GM20431 (cell line): Measurements from ENCODE around the gene PON1.

Experiments used
- in situ Hi-C: fragments of 300-500 bp; cut with MseI, MboI; formaldehyde crosslinking; loops from one replicate; pipeline ENCODE4 v1.15.0; 2020; ENCODE audit warnings: low sequenced_read_pairs; ENCODE audit not compliant: unreplicated experiment

Gene PON1

DNA sequence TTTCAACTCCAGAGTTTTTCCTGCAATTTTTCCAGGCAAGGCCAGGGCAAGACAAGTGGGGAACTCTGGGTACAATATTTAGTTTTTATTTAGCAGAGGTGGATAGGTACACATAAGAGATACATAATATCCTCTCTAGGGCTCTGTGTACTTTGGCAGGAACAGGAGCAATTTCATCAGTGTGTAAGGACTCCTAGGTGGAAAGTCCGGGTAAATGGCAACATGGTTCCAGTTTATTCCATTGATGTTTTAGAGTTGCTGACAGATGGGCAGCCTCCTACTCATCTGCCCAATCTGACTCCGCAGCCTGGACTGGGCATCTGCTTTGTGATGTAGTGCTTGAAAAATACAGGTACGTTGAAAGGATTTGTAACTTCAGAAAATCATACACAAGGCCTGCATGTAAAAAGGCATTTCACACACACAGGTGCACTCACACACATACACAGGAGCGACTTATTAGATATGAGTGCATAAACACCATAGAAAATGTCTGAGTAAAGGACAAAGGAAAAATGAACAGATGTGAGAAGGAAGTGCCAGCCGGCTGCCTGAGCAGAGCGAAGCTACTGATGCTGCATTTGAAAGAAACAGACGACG is 5.7 kb downstream of the PON1 start:
- in situ Hi-C loops: no loop called here

DNA sequence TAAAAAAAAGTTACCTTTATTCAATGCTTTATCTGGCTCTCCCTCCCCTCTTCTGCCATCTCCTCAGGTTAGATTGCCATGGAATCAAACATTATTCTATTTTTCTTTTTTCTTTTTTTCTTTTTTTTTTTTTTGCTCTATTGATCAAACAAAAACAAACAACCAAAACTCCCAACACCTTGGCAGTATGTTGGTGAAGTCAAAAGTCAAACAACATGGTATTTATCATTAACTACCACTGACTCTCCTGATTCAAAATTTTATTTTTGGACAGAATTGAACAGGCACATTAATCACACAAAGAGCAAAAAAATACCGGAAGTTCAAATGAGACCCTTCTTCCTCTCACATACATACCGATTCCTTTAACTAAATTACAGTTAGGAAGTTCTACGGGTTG is 6.4 kb downstream of the PON1 start:
- in situ Hi-C loops: no loop called here

- in situ Hi-C loops: no loop called here
Measured at GRCh38 chr7:95317546-95317945, 6.8 kb downstream of the PON1 start.

DNA sequence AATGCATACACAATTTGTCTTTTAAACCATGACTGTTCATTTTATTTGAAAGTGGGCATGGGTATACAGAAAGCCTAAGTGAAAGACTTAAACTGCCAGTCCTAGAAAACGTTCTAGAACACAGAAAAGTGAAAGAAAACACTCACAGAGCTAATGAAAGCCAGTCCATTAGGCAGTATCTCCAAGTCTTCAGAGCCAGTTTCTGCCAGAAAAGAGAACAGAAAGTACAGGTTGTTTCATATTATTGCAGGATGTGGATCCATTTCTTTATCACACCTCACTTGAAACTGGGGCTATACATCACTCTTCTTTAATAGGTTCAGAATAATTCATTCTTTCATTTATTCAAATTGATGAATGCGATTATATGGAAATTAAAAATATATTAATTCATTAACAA is 7.7 kb downstream of the PON1 start:
- in situ Hi-C loops: no loop called here

DNA sequence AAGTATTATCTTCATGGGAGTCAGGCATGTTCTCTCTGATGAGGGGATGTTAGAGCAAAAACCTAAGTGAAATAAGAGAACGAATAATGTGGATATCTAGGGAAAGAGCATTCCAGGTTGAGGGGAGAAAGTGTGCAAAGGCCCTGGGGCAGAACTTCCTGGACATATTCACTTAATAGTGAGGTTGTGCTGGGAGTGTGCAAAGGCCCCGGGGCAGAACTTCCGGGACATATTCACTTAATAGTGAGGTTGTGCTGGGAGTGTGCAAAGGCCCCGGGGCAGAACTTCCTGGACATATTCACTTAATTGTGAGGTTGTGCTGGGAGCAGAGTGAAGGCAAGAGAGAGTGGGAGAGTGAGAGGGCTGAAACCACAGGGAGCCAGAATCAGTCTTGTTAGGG is 11.8 kb downstream of the PON1 start:
- in situ Hi-C loops: no loop called here

DNA sequence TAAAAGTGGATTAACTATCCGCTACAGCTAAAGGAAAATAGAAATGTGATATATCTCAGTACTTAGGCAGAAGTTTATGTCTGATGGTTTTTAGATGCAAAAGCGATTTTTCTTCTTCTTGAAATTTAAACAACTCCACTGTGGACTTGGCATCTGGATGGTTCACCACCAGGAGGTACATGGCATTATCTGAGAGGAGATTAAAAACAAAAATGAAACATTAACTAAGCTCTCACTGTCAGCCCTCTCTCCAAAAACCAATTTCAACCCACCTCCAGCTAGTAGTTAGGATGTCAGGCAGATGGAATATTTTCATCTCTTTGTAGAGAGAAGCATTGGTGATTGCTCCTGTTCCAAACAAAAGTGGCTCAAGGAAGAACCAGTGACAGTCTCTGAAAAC is 12.9 kb downstream of the PON1 start:
- in situ Hi-C loops: no loop called here

- in situ Hi-C loops: no loop called here
Measured at GRCh38 chr7:95309951-95310350, 14.4 kb downstream of the PON1 start.

DNA sequence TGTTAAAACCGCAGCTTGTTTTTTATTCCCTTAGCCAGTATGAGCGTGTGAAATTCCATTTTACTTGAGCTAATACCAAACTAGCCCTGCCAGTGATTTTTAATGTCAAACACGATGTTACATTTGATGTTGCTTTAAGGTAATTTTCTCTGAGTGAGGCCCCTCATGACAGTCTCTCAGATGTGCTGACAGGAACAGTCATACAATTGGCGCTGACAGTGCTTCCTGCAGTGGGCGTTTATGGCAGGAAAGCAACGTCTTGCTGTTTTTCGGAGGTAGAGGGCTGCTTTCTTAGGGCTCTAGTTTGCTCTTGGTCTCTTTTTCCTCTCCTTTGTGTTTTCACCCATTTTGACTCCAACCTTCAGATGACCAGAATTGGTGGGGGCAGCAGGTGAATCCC is 19.3 kb downstream of the PON1 start:
- in situ Hi-C loops: no loop called here

- in situ Hi-C loops: no loop called here
Measured at GRCh38 chr7:95303013-95303905, 21.1 kb downstream of the PON1 start.

GRCh38 chr7:95298091-95298490 is 26.2 kb downstream of the PON1 start:
- in situ Hi-C loops: no loop called here

DNA sequence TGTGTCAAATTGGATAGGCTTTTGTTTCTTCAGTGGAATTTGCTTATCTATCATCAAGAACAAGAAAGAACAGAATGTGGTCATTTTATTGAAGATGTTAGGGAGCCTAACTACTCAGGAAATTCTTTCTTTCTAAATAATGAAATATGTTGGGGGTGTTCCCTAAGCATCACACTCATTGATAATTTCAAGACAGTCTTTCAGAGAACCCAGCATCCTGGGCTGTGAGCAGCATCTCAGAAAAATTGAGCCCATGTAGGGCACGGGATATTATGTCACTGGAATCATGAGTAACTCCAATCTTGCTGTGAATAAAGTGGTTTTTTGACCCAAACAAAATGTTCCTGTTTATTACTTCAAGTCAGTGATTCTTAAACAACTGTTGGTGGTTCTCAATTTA is 27.3 kb downstream of the PON1 start:
- in situ Hi-C loops: no loop called here

DNA sequence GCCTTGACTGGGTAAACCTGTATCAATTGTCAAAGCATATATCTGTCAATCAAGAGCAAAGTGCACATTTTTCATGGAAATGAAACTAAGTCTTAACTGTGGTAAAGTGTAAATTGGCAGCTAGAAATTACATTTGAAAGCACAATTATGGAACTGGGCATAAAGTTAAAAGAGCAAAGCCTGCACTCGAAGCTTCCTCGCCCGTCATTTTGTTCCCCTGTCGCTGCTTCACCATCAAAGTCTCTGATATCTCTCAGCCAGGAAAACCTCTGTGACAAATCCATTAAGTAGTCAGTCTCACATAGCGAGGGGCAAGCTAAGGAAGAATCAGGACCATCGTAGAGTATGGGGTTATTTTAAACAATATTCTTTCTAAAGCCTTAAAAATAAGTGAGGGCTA is 27.9 kb downstream of the PON1 start:
- in situ Hi-C loops: no loop called here

- in situ Hi-C loops: no loop called here
Measured at GRCh38 chr7:95295397-95295796, 28.9 kb downstream of the PON1 start.

DNA sequence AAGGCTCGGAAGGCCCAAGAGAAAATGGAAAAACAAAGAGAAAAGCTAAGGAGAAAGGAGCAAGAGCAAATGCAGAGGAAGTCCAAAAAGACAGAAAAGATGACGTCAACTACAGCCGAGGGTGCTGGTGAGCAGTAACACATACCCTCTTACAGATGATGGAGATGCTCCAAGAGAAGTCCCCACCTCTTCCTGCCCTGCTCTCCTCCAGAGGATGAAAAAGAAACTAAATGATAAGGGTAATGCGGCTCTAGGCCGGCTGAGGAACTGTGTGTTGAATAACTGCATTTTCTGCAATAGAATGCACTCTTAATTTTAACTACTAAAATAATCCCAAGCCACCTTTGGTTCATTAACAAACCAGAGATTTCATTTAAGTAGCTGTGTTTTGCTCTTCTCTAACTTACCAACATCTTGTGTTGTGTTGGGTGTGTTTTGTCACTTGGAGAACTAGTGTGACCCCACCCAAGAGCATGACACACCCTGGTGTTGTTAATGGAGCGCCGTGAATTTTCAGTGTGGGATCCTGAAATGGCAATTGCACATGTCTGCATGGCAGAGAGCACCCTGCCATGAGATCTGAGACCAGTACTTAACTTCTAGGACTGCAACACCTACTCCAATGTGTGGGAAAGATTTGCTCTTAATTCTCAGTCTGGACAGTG is 34.0 kb downstream of the PON1 start:
- in situ Hi-C loops: no loop called here

GRCh38 chr7:95286096-95286495 is 38.2 kb downstream of the PON1 start:
- in situ Hi-C loops: no loop called here

DNA sequence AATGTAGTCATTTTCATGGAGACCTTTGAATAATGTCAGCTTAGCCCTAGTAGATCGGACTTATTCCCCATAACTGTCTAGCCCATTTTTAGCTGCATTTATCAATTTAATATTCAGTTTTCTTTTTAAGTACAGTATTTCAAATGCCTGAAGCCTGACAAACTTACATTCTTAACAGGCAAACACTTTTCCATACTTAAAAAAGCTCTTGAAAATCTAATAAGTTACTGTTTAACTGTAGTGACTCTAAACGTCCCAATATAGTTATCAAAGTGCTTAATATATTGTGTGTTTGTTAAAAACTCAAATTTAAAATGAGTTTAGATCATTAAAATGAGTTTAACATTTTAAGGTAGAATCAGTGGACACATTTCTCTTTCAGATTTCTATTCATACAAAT is 44.9 kb downstream of the PON1 start:
- in situ Hi-C loops: no loop called here

DNA sequence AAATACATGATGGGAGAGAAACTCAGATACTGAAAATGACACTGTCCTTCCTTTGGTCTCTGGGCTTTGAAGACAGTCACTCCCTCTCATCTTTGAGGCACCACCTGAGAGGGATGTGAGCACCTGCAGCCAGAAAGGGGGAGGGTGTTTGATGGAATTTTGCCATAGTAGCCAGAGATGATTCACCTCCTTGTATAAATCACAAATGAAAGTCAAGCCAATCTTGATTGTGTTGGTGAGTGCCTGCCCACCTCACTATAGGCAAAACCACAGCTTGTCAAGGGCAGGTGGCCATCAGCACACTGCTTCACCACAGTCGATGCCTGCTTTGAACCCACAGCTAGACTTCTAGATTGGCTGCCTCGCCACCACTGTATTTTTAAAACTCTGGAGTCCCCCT is 48.2 kb downstream of the PON1 start:
- in situ Hi-C loops: no loop called here

DNA sequence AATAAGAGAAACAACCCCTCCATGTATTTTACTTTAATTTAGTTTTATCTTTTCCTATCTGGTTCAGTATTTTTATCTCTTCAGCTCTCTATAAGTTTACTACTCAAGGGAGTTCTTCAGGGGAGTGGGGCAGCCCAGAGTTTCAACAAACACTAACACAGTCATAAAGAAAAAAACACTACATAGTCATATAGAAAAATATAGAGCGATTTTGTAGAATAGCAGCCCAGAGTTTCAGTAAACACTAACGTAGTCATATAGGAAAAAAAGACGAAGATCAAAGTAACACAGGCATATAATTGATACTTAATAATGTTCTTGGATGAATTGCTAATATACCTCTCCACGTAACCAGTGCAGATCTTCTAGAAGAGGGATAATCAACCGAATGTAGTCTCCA is 54.7 kb downstream of the PON1 start:
- in situ Hi-C loops: no loop called here

DNA sequence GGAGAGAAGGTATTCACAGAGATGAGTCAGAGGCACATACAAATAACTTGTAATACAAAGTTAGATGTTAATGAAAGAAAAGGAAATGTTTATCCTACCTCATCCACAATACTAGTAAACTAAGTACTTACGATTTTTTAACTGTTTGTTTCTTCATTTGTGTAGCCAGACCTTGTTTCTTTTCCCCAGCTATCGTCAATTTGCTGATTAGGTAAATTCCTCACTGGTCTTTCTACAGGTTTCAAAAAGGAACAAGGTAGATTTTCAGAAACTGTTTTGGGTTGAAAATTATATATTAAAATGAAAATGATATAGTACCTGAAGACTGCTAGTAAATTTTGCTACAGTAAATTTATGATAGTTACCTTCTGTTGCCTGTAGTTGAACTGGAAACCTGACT is 56.6 kb downstream of the PON1 start:
- in situ Hi-C loops: no loop called here

GRCh38 chr7:95265634-95266033 is 58.7 kb downstream of the PON1 start:
- in situ Hi-C loops: no loop called here

DNA sequence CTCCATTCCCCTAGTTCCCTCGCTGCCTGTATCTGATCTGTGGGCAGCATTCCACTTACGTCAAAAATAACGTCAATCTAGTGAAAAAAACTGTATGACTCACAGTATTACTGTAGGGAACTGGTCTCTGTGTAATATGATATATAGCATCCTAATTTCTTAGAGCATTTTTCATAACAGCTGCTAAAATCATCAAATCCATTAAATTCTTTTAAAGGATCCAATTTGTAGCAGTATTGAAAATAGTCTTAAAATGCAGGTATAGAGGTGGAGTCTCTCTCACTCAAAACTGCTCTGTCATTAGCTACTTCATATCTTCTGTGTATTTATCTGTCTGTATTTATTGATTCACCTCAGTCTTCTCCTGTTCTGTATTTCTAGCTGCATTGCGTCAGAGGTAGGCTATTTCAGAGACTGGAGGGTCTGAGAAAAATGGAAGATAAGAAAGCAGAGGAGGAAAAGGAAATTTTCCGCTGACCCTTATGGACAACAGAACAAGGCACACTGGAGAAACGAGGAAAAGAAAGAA is 59.9 kb downstream of the PON1 start:
- in situ Hi-C loops: no loop called here
